HEK293 (cell line): Measurements from ENCODE around the gene CTBP2.

Experiments
- CTCF ChIA-PET: fragments of 350-600 bp; formaldehyde crosslinking; extraction: SDS; loops from one replicate; lab custom pipeline; 2021; ENCODE audit warnings: antibody characterized with exemption; lab: Yijun Ruan, JAX
- POLR2A ChIA-PET: fragments of 300-600 bp; formaldehyde crosslinking; extraction: SDS; loops from one replicate; lab custom pipeline; 2020; ENCODE audit warnings: antibody characterized with exemption, inconsistent platforms; lab: Yijun Ruan, JAX
- H3K27ac ChIP-seq: fragments of 200-500 bp; sonication (Bioruptor generic); 2 replicates; pipeline ENCODE4 v1.5.1; 2014; ENCODE audit warnings: low read depth, low read length, control low read depth, inconsistent platforms; ENCODE audit errors: extremely low read depth
- H3K36me3 ChIP-seq, 2 experiments: fragments of 200-500 bp in 1 of 2; sonication (Bioruptor generic) in 1 of 2; 1 replicate in 1 of 2; 2 replicates in 1 of 2; pipeline ENCODE4 v1.5.1; 2014 to 2017; ENCODE audit warnings: inconsistent platforms in 2 of 2, low read length in 2 of 2; ENCODE audit not compliant: control insufficient read depth in 2 of 2, insufficient read depth in 1 of 2
- H3K4me1 ChIP-seq: fragments of 200-500 bp; sonication (Bioruptor generic); 2 replicates; pipeline ENCODE4 v1.5.1; 2014; ENCODE audit warnings: mild to moderate bottlenecking, low read length, inconsistent platforms; ENCODE audit not compliant: control insufficient read depth, insufficient read depth
- H3K4me3 ChIP-seq: 2 replicates; pipeline ENCODE4 v1.5.1; 2011; ENCODE audit warnings: low read depth, mild to moderate bottlenecking, control low read depth, low read length, moderate library complexity
- H3K9me3 ChIP-seq: fragments of 200-500 bp; sonication (Bioruptor generic); 2 replicates; pipeline ENCODE4 v1.5.1; 2014; ENCODE audit warnings: low read depth, low read length, inconsistent platforms; ENCODE audit not compliant: control insufficient read depth, insufficient read depth
- KLF9 ChIP-seq: fragments of 450-650 bp; formaldehyde crosslinking; IDR thresholded peaks from 2 replicates; pipeline ENCODE4 v1.5.1; 2016; ENCODE audit warnings: missing biosample characterization, missing genetic modification characterization, low read depth
- SETDB1 ChIP-seq: IDR thresholded peaks from one replicate; pipeline ENCODE4 v1.6.1; 2017; ENCODE audit warnings: mild to moderate bottlenecking, low read length, moderate library complexity, mixed read lengths; ENCODE audit not compliant: insufficient read length
- SP3 ChIP-seq: fragments of 450-650 bp; formaldehyde crosslinking; IDR thresholded peaks from 2 replicates; pipeline ENCODE4 v1.5.1; 2016; ENCODE audit warnings: missing biosample characterization, missing genetic modification characterization
- TCF7L2 ChIP-seq: IDR thresholded peaks from 2 replicates; pipeline ENCODE4 v1.6.1; 2011; ENCODE audit warnings: low read depth, mild to moderate bottlenecking, inconsistent platforms, low read length, moderate library complexity, borderline replicate concordance
- ZBTB8A ChIP-seq: fragments of 450-650 bp; formaldehyde crosslinking; IDR thresholded peaks from 2 replicates; pipeline ENCODE4 v1.5.1; 2016; ENCODE audit warnings: missing biosample characterization, missing genetic modification characterization
- ZNF114 ChIP-seq: fragments of 450-650 bp; formaldehyde crosslinking; IDR thresholded peaks from 2 replicates; pipeline ENCODE4 v1.5.0; 2017; ENCODE audit warnings: missing biosample characterization, missing genetic modification characterization
- ZNF146 ChIP-seq: fragments of 450-650 bp; formaldehyde crosslinking; IDR thresholded peaks from 2 replicates; pipeline ENCODE4 v1.5.1; 2016; ENCODE audit warnings: missing biosample characterization, missing genetic modification characterization
- ZNF16 ChIP-seq: fragments of 450-650 bp; formaldehyde crosslinking; IDR thresholded peaks from 2 replicates; pipeline ENCODE4 v1.5.1; 2016; ENCODE audit warnings: low read depth, missing biosample characterization, missing genetic modification characterization
- ZNF223 ChIP-seq: fragments of 450-650 bp; formaldehyde crosslinking; IDR thresholded peaks from 2 replicates; pipeline ENCODE4 v1.5.1; 2016; ENCODE audit warnings: missing biosample characterization, missing genetic modification characterization
- ZNF248 ChIP-seq: fragments of 450-650 bp; formaldehyde crosslinking; IDR thresholded peaks from 2 replicates; pipeline ENCODE4 v1.5.1; 2017; ENCODE audit warnings: missing biosample characterization, missing genetic modification characterization
- ZNF366 ChIP-seq: fragments of 450-650 bp; formaldehyde crosslinking; conservative IDR thresholded peaks from 2 replicates; pipeline ENCODE4 v1.5.1; 2016; ENCODE audit warnings: missing biosample characterization, missing genetic modification characterization
- ZNF585B ChIP-seq: fragments of 450-650 bp; formaldehyde crosslinking; IDR thresholded peaks from 2 replicates; pipeline ENCODE4 v1.5.1; 2016; ENCODE audit warnings: missing biosample characterization, missing genetic modification characterization
- ZNF623 ChIP-seq: fragments of 450-650 bp; formaldehyde crosslinking; IDR thresholded peaks from 2 replicates; pipeline ENCODE4 v1.5.1; 2016; ENCODE audit warnings: missing biosample characterization, missing genetic modification characterization
- ZNF660 ChIP-seq: fragments of 450-650 bp; IDR thresholded peaks from 2 replicates; pipeline ENCODE4 v1.5.1; 2018; ENCODE audit warnings: missing biosample characterization, mild to moderate bottlenecking, missing genetic modification characterization
- ZNF76 ChIP-seq: fragments of 450-650 bp; formaldehyde crosslinking; IDR thresholded peaks from 2 replicates; pipeline ENCODE4; 2016; ENCODE audit warnings: low read depth, missing biosample characterization, missing genetic modification characterization, borderline replicate concordance
- TF ChIP-seq, protein P1 (sequence below): fragments of 450-650 bp; formaldehyde crosslinking; IDR thresholded peaks from 2 replicates; pipeline ENCODE4 v1.5.1; 2017; ENCODE audit warnings: missing biosample characterization, missing genetic modification characterization
- TF ChIP-seq, protein P2 (sequence below): fragments of 450-650 bp; formaldehyde crosslinking; conservative IDR thresholded peaks from 2 replicates; pipeline ENCODE4 v1.5.1; 2016; ENCODE audit warnings: low read depth, missing biosample characterization, missing genetic modification characterization
- TF ChIP-seq, protein P3 (sequence below): sonication (generic); formaldehyde crosslinking; IDR thresholded peaks from 2 replicates; pipeline ENCODE4 v1.8.1; 2022; ENCODE audit warnings: mild to moderate bottlenecking, moderate library complexity, missing genetic modification reagents

The CTBP2 gene

DNA sequence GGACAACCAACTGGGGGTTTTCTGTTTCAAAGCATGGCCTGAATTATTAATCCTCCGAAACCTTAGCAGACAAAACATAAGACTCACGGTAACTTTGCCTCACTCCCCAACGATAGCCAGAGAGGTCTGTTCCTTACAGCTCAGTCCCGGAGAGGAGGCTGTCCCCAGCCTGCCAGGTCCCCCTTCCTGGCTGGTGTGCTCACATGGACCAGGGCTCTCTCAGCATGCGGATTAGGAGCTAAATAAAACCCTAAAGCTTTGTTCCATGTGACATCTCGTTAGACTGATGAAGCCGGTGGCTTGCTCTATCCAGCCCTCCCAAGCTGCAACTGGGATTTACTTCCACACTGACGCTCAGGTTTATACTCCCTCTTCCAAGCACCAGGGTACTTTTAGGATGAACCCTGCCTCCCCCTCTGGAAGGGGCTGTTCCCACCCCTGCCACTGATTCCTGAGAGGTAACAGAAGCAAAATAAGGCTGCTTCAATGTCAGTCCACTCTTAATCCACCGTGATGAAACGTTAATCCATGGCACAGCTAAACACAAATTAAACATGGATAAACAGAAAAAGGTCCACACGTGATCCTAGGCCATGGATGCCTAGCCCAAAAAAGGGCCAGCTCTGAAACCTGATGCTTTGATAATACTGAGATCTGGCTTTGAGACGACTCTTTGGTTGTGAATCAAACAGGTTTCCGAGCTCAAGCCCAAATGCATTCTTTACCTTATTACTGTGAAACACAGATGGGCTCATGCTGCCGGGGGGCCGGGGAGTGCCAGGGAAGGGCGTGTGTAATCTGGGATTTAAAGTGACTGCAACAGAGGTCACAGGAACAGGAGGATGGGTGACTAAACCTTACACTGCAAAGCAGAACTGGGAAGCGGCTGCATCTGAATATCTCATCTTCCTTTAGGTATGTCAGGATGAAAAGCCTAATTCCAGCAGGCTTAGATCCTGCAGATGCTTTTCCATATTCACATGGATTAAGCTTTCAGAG is 132.2 kb downstream of the CTBP2 start:
- peak; percentile 67 for TF ChIP-seq ZBTB8A (tag by site-specific recombination)
- no peak for TF ChIP-seq ZNF76
- Histone ChIP-seq H3K36me3 (peaks cover 0 to 14% of the 10 kb centered on the region in 2 experiments; a peak in 1 of 3 replicates), H3K9me3 (no peaks in the 10 kb centered on the region), H3K27ac (no peak overlapping the region), H3K4me1 (peaks cover 11% of the 10 kb centered on the region), H3K4me3 (no peak overlapping the region)
- ChIA-PET POLR2A (interaction anchor here (0.6 kb wide), 1 partner anchor 96 kb away, joined by 5 read pairs; no protein-coding TSS in a partner anchor), CTCF (interaction anchor here (0.7 to 1.5 kb wide), 3 partner anchors 19 to 28 kb away, joined by 3 to 4 read pairs (median 3); no protein-coding TSS in a partner anchor)

DNA sequence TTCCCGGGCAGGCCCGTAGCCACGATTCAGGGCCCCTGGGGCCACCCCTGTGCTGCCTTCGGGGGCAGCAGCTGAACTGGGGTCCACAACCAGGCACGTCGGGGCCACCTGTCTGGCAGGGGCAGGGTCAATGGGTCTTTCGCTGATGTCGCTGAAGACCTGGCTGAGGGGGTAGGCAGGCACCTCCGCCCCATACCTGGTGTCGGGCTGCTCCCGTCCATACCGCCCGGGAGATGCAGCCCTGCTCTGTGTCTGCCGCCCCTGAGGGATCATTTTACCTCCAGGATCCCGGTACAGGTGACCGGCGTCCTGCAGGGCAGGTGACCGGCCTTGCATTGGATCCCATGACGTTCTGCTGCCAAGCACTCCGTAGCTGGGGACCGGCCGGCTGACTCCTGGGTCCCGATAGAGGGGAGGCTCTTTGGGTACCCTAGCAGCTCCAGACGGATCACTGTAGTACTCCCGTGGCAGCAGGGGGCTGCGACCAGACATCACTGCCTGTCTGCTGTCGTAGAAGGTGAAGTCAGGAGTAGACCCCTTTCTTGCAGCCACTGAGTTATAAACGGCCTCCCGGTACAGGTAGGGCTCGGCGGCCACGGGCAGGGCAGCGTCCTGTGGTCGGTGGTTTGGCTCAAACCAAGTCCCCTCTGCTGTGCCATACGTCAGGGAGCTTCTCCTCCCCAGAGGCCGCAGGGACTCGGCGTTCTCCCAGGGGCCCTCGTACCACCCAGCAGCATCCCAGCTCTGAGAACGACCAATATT is 133.2 kb downstream of the CTBP2 start:
- no peak overlapping the region for H3K4me3 ChIP-seq
- POLR2A ChIA-PET: no interaction called here
- H3K27ac ChIP-seq: no peak overlapping the region
- CTCF ChIA-PET: interaction anchor here (1.4 kb wide), 1 partner anchor 21 kb away, joined by 3 read pairs; no protein-coding TSS in a partner anchor
- TF ChIP-seq ZNF366 (tag by site-specific recombination): no peak
- TF ChIP-seq ZNF660 (tag by site-specific recombination): no peak
- no peak for TF ChIP-seq ZNF223 (tag by site-specific recombination)
- TF ChIP-seq, protein P1, sequence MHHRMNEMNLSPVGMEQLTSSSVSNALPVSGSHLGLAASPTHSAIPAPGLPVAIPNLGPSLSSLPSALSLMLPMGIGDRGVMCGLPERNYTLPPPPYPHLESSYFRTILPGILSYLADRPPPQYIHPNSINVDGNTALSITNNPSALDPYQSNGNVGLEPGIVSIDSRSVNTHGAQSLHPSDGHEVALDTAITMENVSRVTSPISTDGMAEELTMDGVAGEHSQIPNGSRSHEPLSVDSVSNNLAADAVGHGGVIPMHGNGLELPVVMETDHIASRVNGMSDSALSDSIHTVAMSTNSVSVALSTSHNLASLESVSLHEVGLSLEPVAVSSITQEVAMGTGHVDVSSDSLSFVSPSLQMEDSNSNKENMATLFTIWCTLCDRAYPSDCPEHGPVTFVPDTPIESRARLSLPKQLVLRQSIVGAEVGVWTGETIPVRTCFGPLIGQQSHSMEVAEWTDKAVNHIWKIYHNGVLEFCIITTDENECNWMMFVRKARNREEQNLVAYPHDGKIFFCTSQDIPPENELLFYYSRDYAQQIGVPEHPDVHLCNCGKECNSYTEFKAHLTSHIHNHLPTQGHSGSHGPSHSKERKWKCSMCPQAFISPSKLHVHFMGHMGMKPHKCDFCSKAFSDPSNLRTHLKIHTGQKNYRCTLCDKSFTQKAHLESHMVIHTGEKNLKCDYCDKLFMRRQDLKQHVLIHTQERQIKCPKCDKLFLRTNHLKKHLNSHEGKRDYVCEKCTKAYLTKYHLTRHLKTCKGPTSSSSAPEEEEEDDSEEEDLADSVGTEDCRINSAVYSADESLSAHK (tag by site-specific recombination): no peak
- TF ChIP-seq ZNF16 (tag by site-specific recombination): no peak
- TF ChIP-seq ZNF585B: no peak
- no peak for TF ChIP-seq KLF9 (tag by site-specific recombination)
- TF ChIP-seq, protein P2, sequence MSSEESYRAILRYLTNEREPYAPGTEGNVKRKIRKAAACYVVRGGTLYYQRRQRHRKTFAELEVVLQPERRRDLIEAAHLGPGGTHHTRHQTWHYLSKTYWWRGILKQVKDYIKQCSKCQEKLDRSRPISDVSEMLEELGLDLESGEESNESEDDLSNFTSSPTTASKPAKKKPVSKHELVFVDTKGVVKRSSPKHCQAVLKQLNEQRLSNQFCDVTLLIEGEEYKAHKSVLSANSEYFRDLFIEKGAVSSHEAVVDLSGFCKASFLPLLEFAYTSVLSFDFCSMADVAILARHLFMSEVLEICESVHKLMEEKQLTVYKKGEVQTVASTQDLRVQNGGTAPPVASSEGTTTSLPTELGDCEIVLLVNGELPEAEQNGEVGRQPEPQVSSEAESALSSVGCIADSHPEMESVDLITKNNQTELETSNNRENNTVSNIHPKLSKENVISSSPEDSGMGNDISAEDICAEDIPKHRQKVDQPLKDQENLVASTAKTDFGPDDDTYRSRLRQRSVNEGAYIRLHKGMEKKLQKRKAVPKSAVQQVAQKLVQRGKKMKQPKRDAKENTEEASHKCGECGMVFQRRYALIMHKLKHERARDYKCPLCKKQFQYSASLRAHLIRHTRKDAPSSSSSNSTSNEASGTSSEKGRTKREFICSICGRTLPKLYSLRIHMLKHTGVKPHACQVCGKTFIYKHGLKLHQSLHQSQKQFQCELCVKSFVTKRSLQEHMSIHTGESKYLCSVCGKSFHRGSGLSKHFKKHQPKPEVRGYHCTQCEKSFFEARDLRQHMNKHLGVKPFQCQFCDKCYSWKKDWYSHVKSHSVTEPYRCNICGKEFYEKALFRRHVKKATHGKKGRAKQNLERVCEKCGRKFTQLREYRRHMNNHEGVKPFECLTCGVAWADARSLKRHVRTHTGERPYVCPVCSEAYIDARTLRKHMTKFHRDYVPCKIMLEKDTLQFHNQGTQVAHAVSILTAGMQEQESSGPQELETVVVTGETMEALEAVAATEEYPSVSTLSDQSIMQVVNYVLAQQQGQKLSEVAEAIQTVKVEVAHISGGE: no peak
- TF ChIP-seq ZNF114: no peak
- TF ChIP-seq SP3 (tag by site-specific recombination): no peak
- no peak for TF ChIP-seq SETDB1
- no peak for TF ChIP-seq TCF7L2
- no peak for TF ChIP-seq ZNF623 (tag by site-specific recombination)
- TF ChIP-seq ZNF248 (tag by site-specific recombination): no peak
- TF ChIP-seq, protein P3, sequence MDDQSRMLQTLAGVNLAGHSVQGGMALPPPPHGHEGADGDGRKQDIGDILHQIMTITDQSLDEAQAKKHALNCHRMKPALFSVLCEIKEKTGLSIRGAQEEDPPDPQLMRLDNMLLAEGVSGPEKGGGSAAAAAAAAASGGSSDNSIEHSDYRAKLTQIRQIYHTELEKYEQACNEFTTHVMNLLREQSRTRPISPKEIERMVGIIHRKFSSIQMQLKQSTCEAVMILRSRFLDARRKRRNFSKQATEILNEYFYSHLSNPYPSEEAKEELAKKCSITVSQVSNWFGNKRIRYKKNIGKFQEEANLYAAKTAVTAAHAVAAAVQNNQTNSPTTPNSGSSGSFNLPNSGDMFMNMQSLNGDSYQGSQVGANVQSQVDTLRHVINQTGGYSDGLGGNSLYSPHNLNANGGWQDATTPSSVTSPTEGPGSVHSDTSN (CRISPR knock-in tag): no peak
- no peak for TF ChIP-seq ZNF146 (tag by site-specific recombination)
- peaks cover 18% of the 10 kb centered on the region for H3K4me1 ChIP-seq
- no peaks in the 10 kb centered on the region for H3K9me3 ChIP-seq
- peaks cover 0 to 14% of the 10 kb centered on the region in 2 experiments; a peak in 1 of 3 replicates for H3K36me3 ChIP-seq
